ENCODE results near the gene SCAF4. TPM values are rescaled to one million over a fixed set of nuclear protein-coding genes. Genes with fewer than 3 reads are reported as not detected.
A peak's percentile ranks its signal among the peaks of the same experiment; 100 is the strongest.

SCAF4 gene
- total RNA-seq, 1 donor from 2014 or later: 60.0 TPM

- Mint-ChIP-seq H3K4me1 (ENCODE audit: low read depth) (peaks cover 28% of the 10 kb centered on the region), H3K4me3 (ENCODE audit: low read depth) (no peak overlapping the region), H3K27ac (peak overlapping the region; percentile 46), H3K36me3 (ENCODE audit: insufficient read depth) (peaks cover 5% of the 10 kb centered on the region), H3K27me3 (no peaks in the 10 kb centered on the region), H3K9me3 (ENCODE audit: low read depth) (peaks cover 3% of the 10 kb centered on the region)
- TF ChIP-seq, protein P1, sequence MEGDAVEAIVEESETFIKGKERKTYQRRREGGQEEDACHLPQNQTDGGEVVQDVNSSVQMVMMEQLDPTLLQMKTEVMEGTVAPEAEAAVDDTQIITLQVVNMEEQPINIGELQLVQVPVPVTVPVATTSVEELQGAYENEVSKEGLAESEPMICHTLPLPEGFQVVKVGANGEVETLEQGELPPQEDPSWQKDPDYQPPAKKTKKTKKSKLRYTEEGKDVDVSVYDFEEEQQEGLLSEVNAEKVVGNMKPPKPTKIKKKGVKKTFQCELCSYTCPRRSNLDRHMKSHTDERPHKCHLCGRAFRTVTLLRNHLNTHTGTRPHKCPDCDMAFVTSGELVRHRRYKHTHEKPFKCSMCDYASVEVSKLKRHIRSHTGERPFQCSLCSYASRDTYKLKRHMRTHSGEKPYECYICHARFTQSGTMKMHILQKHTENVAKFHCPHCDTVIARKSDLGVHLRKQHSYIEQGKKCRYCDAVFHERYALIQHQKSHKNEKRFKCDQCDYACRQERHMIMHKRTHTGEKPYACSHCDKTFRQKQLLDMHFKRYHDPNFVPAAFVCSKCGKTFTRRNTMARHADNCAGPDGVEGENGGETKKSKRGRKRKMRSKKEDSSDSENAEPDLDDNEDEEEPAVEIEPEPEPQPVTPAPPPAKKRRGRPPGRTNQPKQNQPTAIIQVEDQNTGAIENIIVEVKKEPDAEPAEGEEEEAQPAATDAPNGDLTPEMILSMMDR (IDR thresholded peaks at IDR 0.05; ENCODE audit: unreplicated experiment): no peak
- DNase-seq (ENCODE audit: low spot score, unreplicated experiment): no peak
Measured at GRCh38 chr21:31720739-31721138, 11.2 kb downstream of the SCAF4 start.

DNA sequence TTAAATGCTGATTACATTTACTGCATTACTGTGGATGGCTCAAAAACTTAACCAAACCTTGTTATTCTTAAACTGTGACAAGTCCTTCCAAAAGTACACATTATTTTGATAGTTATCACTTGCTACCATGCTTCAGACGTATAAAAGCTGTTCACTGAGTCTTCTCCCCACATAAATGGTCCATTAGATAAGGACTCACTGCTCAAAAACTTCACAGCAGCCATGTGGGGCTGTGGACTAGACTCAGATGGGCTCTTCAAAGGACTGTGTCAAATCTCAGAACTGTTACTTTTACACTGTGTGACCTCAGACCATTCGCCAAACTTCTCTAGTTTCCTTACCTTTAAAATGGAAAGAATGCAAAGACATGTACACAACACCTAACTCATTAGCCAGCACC is 11.6 kb downstream of the SCAF4 start:
- Mint-ChIP-seq H3K36me3 (ENCODE audit: insufficient read depth) (peaks cover 5% of the 10 kb centered on the region), H3K4me3 (ENCODE audit: low read depth) (no peak overlapping the region), H3K9me3 (ENCODE audit: low read depth) (peaks cover 3% of the 10 kb centered on the region), H3K4me1 (ENCODE audit: low read depth) (peaks cover 27% of the 10 kb centered on the region), H3K27me3 (no peaks in the 10 kb centered on the region), H3K27ac (peak overlapping the region; percentile 46)
- DNase-seq (ENCODE audit: low spot score, unreplicated experiment): no peak
- TF ChIP-seq, protein P1 (IDR thresholded peaks at IDR 0.05; ENCODE audit: unreplicated experiment): no peak

DNA sequence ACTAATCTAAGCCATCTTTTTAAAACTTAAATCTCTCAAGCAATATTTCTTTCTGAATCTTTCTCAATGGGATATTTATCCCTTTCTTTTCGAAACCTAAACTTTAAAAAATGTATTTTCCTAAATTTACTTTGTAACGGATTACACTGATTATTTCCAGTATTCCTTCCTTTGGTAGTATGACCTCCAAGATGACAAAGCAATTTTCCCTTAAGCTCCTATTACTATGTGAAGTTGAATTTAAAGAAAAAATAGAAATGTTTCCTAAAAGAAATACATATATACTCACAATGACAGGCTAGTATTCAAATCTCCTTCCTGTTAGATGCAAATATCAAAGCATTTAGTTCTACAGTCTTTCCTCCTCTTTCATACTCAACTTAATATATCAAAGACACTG is 15.8 kb downstream of the SCAF4 start:
- no peak for DNase-seq (ENCODE audit: low spot score, unreplicated experiment)
- H3K4me1 Mint-ChIP-seq (ENCODE audit: low read depth): peaks cover 28% of the 10 kb centered on the region
- H3K27me3 Mint-ChIP-seq: no peaks in the 10 kb centered on the region
- no peak overlapping the region for H3K27ac Mint-ChIP-seq
- peaks cover 3% of the 10 kb centered on the region for H3K9me3 Mint-ChIP-seq (ENCODE audit: low read depth)
- H3K4me3 Mint-ChIP-seq (ENCODE audit: low read depth): no peak overlapping the region
- TF ChIP-seq, protein P1 (IDR thresholded peaks at IDR 0.05; ENCODE audit: unreplicated experiment): no peak
- H3K36me3 Mint-ChIP-seq (ENCODE audit: insufficient read depth): peaks cover 5% of the 10 kb centered on the region

- Mint-ChIP-seq H3K4me1 (ENCODE audit: low read depth) (peaks cover 24% of the 10 kb centered on the region), H3K9me3 (ENCODE audit: low read depth) (peaks cover 2% of the 10 kb centered on the region), H3K27me3 (no peaks in the 10 kb centered on the region), H3K36me3 (ENCODE audit: insufficient read depth) (peaks cover 5% of the 10 kb centered on the region), H3K4me3 (ENCODE audit: low read depth) (no peak overlapping the region), H3K27ac (no peak overlapping the region)
- DNase-seq (ENCODE audit: low spot score, unreplicated experiment): no peak
- TF ChIP-seq, protein P1 (IDR thresholded peaks at IDR 0.05; ENCODE audit: unreplicated experiment): no peak
Measured at GRCh38 chr21:31714741-31715365, 17.1 kb downstream of the SCAF4 start.

GRCh38 chr21:31713973-31714740 is 17.8 kb downstream of the SCAF4 start:
- no peak for DNase-seq (ENCODE audit: low spot score, unreplicated experiment)
- H3K9me3 Mint-ChIP-seq (ENCODE audit: low read depth): no peaks in the 10 kb centered on the region
- H3K4me1 Mint-ChIP-seq (ENCODE audit: low read depth): peaks cover 24% of the 10 kb centered on the region
- peak overlapping the region; percentile 0 for H3K27ac Mint-ChIP-seq
- no peak overlapping the region for H3K4me3 Mint-ChIP-seq (ENCODE audit: low read depth)
- peaks cover 2% of the 10 kb centered on the region for H3K36me3 Mint-ChIP-seq (ENCODE audit: insufficient read depth)
- no peaks in the 10 kb centered on the region for H3K27me3 Mint-ChIP-seq
- TF ChIP-seq, protein P1 (IDR thresholded peaks at IDR 0.05; ENCODE audit: unreplicated experiment): no peak

Data from progenitor cell of endocrine pancreas (in vitro differentiated cells).